HG03460 (cell line): ENCODE measurements around the gene NFAM1.
A peak's percentile ranks its signal among the peaks of the same experiment; 100 is the strongest.

Experiments used
- ATAC-seq: cut with Tn5 transposase; IDR thresholded peaks from one replicate; pipeline ENCODE4 v1.9.1; 2021; ENCODE audit not compliant: unreplicated experiment

NFAM1 gene

DNA sequence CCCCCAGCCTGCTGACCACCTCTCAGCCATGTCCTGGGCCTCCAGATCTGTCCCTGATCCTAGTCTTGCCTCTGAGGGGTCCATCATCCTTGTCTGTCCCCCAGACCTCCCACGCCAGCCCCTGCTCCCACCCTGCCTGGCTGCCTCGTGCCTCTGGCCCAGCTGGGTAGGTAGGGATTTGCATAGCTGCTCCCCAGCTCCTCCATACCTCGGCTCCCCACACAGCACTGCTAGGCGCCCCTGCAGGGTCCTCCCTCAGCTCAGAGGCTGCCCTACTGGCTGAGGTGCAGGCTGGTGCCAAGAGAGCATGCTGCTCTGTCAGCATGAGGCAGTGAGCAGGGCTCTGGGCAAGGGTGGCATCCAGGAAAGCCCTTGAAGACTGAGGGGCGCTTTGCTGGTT is 47.7 kb downstream of the NFAM1 start:
- no peak for ATAC-seq

DNA sequence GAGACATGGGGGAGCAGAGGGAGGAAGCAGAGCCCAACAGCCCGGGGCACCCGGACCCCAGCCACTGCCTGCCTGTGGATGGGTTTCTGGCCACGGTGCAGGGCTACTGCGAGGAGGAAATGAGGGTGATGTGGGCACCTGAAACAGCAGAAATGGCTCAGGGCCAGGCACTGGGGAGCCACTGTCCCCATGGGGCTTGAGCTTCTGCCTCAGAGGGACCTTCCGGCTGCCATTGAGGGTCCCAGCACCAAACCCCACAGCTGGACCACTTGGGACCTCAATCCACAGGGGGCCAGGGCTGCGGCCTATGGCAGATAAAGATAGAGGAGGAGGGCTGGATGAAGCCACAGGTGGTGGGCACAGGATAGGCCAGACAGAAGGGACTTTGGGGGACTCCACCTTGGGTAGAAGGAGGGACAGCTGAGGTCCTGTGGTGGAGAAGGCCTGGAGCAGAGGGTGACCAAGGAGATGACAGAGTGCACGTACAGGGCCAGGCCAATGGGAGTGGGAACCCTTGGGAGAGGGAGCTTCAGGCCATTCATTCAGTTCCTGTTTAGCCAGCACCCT is 48.3 kb downstream of the NFAM1 start:
- ATAC-seq, result no peak

DNA sequence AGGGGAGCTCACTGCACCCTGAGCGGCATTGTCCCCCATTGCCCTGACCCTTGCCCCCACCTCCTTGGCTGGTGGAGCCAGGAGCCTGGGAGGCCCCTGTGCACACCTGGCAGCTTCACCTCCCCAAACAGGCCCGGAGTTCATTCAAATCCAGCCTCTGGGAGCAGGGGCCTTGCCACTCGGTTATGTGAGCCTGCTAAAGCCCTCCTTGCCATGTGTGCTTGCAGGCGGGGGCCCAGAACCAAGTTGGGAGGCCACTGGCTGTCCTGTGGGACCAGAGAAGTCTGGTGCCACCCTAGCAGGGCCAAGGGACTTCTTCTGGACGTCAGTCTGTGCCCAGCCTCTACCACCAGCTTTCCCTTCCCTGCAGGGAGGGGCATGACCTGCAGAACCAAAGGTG is 48.9 kb downstream of the NFAM1 start:
- no peak for ATAC-seq

DNA sequence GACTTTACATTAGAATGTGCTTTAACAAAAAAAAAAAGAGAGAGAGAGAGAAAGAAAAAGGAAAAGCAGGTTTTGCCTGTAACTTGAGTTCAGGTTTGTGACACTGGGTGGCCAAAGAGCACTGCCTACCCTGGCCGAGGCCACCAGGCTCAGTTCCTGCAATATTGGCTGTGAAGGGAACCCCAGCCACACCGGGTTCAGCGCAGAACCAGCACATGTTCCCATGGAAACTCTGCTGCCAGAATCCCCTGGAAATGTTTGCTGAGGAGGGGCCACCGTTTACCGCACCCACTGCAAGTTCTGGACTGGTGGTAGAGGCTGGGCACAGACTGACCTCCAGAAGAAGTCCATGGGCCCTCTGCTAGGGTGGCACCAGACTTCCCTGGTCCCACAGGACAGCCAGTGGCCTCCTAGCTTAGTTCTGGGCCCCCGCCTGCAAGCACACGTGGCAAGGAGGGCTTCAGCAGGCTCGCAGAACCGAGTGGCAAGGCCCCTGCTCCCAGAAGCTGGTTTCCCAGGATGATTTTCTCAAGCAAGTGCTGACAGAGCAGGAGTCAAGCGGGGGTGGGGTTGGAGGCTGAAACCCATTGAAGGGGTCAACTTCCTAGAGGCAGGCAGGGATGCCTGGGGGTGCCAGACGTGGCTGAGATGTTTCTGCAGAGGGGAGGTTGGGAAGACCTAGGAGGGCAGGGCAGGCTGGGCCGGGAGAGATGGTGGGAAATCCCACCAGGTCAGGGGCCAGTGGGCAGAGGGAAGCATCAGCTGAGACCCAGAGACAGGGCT is 51.2 kb downstream of the NFAM1 start:
- no peak for ATAC-seq

DNA sequence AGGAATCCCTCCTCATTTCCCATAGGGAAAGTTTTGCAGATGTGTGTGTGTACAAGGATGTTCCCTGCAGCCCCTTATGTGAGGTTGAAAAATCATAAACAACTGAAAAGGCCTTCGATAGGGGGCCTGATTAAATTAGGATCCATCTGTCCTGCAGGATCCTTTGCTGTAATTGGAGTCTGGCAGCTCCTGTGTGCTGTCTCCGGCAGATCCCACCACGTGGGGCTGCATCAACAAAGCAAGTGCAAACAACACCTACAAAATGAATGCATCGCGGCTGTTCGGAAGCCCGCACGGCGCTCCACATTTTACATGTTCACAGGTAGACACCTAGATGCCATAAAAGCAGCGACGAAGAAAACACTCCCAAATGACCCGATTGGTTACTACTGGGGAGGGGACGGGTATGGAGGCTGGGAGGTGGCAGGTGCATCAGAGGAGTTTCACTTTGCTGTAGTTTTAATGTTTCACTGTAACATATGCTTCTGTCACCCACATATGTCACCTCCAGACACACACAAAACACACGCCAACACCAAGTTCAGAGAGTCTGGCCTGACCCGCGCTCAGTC is 52.2 kb downstream of the NFAM1 start:
- no peak for ATAC-seq

DNA sequence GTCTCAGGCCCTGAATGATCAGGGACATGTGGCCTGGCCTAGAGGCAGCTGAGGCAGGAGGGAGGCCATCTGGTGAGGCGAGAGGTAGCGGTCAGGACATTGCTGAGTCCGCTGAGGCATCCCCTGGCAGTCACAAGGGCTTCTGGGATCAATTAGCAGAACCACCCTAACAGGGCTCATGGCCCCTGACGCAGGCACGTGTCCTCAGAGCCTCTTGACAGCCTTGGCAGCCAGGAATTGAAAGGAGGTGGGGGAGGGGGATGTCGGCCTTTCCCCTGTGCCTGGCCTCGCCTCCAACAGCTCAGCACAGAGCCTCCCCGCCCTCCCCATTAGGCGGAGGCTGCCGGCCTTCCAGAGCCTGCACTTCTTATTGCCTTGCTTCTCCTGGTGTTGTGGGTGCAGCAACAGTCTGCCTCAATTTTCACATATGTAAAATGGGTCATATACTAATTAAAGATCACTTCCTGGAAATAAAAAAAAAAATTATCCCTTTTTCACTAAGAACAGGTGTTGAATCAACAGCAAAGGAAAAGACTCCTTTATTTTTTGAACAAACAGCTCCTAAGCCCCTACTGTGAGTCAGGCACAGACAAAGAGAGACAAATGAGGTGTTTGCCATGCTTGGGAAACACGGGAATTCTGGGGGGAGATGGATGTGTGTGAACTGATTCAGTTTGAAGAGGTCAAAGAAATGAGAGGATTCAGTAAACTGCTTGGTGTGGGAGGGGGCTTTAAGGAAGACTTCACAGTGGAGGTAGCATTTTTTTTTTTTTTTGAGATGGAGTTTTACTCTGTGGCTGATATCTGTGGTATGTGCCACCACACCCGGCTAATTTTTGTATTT is 55.3 kb downstream of the NFAM1 start:
- no peak for ATAC-seq

DNA sequence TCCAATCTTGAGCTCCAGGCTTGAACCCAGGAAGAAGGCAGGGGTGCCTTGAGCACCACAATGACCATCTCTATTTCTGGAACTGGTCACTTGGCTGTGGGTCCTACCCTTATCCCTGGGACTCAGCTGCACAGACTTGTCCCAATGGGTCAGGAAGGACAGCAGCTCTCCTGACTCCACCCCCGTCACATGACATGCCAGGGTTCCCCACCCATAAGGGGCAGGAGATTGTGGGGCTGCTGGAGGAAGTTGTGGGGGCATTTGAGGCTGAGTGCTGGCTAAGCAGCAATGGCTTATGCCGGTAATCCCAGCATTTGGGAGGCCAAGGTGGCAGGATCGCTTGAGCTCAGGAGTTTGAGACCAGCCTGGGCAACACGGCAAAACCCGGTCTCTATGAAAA is 56.2 kb downstream of the NFAM1 start:
- no peak for ATAC-seq

DNA sequence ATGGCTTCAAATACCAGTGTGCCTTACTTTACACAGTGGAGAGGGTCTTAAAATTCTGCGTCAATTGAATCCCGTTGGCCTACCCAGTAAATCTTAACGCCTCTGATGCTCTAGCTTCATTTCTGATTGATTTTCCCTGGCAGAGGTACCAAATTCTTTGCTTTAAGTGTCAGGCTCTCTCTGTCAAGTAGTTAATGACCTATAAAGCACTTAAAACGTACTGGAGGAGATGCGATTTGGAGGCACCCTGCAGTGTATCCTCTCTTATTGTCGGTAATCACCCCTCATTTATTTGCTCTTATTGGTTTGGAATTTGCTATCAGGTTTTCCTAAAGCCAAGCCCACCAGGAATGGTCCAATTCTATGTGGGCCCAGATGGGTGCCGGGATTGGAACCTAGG is 59.2 kb downstream of the NFAM1 start:
- ATAC-seq, result no peak

DNA sequence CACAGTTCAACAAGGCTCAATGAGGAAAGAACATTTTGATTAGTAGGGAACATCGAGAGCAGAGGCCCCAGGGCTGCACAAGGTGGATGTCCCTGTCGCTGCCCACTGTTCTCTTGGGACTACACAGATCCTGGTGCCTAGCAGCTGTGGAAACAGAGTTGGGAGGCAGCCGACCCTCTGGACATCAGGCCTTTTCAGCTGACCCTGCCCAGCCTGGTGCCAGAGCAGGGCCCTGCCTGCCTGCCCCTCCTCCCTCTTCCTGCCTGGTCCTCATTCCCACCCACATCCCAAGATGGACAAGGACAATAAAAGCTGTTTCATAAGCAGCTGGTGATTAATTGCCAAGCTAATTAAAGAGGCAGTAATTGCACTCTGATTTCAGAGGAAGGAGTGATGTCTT is 60.7 kb downstream of the NFAM1 start:
- ATAC-seq, result no peak

DNA sequence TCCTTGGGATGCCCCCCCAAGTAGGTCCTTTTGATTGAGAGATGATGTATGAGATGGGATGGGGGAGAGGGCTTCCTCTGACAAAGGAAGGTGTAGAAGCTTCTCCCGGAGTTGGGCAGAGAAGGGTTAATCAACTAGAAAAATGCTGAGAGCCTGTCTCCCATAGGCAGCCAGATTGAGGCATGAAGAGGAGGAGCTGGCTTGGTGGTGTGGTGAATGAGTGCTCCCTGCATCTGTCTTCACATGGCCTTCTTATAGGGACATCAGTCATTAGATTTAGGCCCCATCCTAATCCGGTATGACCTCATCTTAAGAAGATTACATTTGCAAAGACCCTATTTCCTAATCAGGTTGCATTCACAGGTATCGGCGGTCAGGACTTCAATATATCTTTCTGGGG is 61.1 kb downstream of the NFAM1 start:
- no peak for ATAC-seq

DNA sequence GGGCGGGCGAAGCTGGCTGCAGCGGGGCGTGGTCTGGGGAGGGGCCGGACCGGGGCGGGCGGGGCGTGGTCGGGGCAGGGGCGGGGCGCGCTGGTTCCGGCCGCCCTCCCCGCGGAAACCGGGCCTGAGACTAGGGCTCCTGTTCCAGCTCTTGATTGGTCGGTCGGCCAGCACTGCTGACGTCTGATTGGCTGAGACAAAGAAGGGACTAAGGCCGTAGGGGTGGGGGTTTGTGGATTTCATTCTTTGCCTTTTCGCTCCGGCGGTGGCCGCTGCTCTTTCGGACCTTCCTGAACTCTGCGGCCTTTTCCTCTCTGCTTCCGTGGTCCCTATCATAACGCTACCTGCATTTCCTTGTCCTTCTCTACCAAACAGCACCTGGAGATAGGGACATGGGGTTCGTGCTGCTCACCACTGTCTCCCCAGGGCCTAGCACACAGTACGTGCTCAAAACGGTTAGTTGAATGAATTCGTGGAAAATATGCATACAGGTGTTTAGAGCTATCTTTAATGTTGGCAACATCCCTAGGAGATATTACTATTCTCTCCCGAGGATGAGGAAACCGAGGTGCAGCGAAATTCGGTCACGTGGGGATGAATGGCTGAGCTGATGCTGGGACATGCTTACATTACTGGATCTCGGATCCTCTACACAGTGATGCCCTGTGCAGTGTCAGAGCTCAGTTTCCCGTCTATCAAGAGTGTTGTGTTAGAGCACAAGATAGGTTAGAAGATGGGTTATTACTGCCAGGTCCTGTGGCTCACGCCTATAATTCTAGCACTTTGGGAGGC is 62.8 kb downstream of the NFAM1 start:
- peak; percentile 93 for ATAC-seq

DNA sequence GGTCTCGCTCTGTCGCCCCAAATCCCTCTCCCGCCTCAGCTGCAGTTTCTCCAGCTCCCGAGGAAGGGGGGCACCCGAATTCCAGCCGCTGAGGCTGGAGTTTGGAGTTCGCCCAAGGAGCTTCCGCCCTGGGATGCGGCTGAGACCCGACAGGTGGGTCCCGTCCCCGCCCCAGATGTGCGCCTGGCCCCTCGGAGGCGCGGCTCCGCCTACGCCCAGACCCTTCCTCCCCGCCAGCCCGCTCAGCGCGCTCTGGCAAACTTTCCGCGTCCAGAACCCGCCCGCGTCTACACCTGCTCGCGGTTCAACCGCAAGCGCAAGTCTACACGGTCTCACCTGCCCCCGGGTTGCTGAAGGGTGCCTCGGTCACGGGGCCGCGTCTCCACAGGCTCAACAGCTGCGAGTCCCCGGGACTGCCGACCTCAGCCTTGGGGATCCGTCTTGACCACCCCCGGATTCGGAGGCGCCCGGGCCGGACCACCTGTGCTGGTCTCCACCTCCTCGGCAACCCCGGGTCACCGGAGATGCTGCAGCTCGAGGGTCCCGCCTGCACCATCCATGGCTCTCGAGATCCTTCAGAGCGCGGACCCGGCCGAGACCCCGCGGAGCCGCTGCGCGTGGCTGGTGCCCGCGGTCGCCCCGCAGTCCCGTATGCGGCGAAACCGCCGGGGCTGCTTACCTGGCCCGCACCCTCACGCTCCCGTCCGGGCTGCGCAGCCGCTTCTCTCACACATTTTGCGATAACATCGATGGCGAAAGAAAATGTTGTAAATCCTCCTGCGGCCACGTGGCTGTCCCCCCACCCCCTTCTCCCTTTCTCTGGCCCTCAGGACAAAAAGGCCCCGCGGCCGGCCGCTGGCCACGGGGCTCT is 63.6 kb downstream of the NFAM1 start:
- peak; percentile 5 for ATAC-seq

DNA sequence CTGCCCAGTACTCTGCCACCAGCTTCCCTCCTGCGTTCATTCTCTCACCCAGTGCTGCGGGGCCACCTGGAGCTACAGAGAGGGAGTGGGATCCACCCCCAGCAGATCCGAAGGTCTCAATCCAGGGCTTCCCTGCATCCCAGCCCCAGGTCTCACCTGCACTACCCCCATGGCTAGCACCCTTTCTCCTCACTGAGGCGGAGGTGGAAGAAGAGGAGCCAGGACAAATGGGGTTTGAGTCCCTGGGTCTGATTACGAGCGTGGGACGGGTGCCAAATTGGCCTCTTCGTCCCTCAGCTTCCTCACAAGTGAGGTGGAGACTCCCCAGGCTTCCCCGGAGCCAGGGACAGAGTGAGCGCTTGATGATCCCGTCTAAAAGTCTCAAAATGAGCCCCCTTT is 64.2 kb downstream of the NFAM1 start:
- ATAC-seq, result no peak

DNA sequence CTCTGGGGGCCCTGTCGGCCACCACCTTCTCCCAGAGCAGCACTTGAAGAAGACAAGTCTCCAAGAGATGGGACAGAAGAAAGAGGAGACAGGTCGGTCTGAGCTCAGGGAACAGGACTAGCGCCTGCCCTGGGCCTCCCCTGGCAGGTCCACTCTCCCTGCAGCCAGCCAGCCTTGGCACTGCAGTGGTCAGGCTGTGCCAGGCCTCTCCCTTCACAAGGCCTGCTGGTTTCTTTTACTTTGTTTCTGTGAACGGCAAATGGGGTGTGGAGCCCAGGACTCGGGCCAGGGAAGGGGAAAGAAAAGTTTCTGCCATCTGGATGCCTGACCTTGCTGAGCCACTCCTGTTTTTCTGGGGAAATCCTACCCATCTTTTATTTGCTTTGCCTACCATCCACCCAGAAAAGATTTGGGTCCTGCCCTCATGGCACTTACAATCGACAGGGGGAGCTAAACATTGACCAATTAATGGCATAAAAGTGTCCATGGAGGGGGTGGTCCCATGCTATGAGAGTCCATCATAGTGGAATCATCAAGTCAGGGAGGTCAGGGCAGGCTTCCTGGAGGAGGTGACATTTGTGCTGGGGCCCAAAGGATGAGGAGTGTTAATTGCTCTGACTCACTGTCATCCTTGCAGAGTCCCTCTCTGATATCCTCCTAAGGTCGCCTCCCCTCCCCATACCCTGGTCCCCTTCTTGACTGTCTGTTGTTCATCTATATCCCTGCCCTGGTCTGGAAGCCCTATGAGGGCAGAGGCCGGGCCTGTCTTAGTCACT is 65.2 kb downstream of the NFAM1 start:
- ATAC-seq, result no peak

DNA sequence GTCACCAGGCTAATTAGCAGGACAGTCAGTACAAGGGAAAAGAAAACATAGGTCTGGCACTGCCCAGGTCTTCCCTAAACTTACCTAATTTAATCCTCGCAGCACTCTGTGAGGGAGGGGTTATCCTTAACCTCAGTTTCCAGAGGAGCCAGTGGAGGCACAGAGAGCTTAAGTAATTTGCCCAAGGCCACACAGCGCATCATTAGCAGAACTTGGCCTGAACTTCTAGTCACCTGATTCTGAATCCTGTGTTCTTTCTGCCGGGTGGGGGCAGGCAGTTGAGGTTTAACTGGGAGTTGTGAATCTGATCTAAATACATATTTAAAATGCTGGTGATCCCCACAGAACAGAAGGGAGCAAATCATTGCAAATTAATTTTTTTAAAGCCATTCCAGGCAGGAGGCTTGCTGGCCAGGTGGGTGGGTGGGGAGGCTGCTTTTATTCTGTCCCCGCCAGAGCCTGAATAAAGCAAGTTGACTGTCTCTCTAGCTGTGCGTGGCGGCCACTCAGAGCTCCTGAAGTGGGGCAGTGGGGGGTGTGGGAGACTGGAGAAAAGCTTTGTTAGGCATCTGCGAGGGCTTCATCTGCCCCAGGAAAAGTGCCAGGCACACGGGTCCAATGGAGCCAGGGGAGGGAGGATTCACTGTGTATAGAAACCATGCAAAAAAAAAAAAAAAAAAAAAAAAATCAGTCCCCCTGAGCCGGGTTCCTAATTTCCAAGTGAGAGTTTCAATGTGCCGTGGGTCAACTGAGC is 66.1 kb downstream of the NFAM1 start:
- ATAC-seq, result no peak

DNA sequence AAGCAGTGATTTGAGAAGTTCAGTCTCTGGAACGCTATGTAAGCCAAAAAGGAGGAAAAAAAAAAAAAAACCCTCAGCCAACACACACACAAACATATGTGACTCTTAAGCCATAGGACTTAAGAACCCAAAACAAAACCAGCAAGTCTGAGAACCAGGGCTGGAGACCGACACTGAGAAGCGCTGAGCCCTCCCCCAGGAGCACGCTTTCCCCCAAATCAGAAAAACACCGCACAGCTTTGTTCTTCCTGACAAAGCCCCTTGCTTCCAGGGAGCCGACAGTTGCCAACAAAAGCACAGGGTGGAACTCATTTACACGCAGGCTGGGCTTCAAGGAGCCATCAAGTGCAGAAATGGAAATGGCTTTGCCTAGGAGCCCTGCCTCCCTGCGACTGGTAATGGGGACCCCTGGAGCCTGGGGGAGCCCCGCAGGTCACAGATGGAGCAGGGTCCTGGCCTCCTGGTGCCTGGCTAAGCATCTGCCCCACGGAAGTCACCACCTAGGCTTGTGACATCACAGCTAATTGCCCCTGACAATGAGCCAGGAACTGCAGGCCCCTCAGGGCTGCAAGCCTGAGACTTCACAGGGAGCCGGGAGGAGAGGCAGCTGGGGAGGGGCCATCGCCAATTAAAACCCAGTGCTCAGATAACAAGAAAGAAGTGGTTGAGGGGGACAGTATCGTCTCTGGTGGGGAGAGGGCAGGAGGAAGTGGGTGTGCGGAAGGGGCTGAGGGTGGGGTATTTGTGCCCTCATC is 66.9 kb downstream of the NFAM1 start:
- ATAC-seq, result no peak

DNA sequence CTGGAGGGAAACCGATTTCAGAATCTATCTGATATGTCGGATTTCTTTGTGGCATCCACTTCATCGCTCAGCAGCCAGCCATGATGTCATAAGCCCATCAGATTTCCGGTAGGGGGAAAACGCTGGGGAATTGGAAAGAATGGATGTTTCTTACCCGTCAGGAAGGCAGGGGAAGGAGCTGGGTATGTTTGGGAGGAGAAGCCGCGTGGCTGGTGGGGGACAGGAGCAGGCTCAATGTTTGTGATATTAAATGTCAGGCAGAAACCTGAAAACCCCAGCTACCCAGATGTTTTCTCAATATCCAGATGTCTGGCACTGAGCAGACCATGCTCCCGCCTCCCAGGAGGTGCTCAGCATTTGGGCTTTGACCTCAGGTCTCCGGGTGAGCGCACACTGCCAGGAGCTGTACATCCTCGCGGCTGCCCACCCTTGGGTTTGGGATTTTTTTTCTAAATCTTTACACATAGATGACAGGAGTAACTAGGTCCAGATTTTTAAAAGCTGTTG is 67.5 kb downstream of the NFAM1 start:
- no peak for ATAC-seq

DNA sequence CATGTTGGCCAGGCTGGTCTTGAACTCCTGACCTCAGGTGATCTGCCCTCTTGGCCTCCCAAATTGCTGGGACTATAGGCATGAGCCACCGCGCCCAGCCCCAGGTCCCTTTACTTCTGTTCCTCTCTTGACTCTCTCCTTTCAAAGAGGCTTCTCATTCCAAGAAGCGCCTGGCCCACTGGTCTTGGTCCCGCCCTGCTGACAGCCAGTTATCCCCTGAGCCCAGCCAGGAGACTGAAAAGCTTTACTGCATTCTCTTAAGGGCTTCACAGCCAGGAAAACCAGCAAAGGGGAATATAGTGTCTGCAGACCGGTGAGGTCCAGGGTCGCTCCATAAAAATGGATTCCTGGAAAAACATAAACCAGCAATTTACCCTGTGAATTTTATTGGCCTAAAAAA is 68.3 kb downstream of the NFAM1 start:
- ATAC-seq, result no peak
